HG03575 (cell line): ENCODE data around the gene TMEM219.
"Not testable (repeated sequence)": the region's sequence is repeated elsewhere in the genome, so short reads cannot be mapped to it uniquely, and the experiment has no call there.

Experiments used
- ATAC-seq: cut with Tn5 transposase; IDR thresholded peaks from one replicate; pipeline ENCODE4 v1.9.1; 2021; ENCODE audit not compliant: unreplicated experiment, insufficient number of reproducible peaks, low FRiP score; ENCODE audit errors: extremely low read depth

Gene TMEM219, protein sequence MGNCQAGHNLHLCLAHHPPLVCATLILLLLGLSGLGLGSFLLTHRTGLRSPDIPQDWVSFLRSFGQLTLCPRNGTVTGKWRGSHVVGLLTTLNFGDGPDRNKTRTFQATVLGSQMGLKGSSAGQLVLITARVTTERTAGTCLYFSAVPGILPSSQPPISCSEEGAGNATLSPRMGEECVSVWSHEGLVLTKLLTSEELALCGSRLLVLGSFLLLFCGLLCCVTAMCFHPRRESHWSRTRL

DNA sequence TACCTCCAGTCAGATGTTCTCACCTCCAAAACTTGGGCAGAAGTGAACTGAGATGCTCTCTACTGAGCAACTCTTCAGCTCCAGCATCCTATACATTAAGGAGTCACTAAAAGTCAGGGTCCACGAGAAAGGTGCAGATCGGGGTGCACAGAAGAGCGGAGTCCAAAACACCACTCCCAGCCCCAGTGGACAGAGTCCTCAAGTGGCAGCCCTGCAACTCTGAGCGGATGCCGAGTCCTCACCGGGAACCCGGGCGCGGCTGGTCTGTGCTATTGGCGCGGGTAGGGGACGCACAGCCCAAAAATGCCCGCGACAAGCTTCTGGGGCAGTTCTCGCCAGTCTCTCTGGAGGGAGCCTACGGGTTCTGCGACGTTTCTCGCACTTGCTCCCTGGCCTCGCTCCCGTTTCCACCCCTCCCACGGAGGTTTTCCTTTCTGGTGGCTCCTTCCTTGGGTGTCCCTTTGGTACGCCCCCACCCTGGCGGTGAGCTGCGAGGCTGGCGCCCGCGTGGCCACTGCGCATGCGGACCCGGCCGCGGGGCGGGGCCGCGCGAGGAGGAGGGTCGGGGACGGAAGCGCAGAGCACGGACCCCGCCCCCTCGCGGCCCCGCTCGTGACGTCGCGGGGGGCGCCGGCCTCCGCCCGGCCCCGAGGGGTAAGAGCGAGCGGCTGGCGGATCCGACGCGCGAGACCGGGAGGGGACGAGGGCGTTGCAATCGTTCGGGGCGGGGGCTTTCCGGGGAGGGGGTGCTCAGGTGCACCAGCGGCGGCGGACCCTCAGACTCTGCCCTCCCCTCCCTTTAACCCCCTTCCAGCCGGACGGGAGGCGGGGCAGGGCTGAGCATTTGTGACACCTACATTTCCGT, at the start of gene TMEM219:
Gene TMEM219 (plus strand): TSS at position 601 of the 865 bp plus-strand sequence. CDS start 1,065 bp downstream, outside the sequence.
- no peak for ATAC-seq

DNA sequence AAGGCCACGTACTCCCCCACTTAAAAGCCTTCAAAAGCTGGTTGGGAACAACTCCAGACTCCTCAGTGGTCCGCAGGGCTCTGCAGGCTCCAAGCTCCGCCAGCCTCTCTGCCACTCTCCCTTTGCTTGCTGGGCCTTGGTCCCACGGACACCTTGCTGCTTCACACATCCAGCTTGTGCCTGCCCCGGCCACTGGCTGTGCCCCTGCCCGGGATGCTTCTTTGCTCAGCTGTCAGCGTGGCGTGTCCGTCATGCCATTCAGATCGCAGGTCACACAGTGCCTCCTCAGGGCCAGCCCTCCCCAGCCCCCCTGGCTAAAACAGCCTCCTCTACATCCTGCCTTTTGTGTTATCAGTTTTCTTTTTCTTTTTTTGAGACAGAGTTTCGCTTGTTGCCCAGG, 49.8 kb upstream of the TMEM219 start:
- ATAC-seq, result no peak

DNA sequence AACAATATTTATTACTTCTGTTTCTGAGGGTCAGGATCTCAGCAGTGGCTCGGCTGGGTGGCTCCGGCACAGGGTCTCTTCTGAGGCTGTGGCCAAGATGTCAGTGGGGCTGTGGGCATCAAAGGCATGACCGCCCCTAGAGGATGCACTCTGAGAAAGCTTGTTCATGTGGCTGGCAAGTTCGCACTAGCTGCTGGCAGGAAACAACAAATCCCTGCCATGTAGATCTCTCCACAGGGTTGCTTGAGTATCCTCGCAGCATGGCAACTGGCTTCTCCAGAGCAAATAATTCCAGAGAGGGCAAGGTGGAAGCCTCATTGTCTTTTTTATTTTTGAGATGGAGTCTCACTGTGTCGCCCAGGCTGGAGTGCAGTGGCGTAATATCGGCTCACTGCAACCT, 48.4 kb upstream of the TMEM219 start:
- no peak for ATAC-seq

DNA sequence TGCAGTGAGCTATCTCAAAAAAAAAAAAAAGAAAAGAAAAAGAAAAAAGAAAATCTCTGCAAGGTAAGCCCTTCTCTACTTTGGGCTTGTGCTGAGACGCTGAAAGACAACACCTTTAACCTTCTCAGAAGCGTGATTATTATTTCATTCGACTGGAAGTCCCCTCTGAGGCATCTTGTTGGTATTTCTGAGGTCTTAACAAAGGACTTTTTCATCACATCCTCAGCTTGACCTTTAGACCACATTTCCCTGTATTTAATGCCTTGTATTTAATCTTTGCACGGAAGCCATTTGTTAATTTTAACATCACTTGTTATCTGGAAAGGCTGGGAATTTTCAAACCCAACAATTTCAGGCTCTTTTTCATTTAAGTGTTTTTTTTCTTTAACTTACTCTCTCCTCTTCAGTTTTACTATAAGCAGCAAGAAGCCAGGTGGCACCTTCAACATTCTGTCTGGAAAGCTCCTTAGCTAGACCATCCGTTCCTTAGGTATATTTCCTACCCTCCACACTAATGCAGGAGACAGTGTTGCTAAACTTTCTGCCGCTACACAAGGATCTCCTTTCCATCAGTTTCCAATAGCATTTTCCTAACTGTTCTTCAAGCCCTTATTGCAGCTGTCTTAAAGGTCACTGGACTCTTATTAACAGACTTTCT, 46.2 kb upstream of the TMEM219 start:
- no peak for ATAC-seq

DNA sequence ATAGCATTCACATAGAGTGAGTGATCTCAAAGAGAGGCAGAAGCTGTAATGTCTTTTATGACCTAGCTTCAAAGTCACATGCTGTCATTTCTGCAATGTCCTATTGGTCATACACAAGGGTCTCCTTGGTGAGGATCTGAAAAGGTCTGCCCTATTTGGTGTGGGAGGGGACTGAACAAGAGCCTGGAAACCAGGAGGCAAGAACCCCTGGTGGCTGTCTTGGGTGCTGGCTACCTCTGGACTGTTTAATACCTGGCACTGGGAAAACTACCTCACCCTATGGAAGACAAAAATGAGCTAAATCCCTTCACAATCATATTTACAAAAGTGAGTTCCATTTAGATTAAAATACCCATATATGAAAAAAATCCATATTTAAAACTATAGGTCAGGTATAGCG, 44.9 kb upstream of the TMEM219 start:
- no peak for ATAC-seq

DNA sequence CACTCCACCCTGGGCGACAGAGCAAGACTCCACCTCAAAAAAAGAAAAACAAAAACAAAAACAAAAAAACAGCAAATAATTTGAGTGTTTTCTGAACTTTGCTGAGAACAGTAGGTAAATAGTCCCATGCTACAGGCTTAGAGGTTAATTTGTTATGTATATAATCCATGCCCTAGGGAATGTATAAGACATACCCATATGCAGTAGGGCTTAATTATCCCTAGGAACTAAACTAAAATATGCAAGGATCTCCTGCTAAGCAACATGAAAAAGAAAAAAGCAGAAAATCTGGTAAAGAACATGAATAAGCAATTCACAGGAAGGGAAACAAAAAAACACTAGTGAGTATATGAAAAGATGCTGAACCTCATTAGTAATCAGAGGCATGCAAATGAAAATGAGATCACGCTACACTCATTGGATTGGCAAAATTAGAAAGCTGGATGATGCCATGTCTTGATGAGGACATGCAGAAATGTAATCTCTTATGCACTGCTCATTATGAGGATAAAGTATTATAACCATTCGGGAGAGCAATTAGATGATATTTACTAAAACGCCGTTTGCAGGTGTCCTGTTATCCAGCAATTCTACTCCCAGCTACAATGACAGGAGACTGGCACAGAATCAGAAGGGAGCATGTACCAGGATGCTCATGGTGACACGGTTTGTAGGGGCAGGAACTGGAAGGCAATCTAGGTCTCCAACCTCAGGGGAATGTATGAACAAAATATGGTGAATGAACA, 41.4 kb upstream of the TMEM219 start:
- ATAC-seq, result no peak

DNA sequence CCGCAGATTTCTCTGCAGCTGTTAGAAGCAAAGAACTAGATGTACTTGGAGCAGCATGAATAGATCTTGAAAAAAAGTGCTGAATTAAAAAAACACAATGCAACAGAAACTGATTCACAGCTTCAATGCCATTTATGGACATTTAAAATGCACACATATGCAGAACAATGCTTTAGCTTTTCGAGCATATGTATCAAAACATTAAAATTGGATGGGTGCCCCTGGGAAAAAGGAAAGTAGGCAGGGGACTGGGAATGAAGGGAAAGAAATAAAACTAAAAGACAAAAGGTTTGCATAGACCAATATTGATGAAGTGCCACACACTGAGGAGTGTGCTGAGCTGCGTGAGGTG, 40.9 kb upstream of the TMEM219 start:
- no peak for ATAC-seq

DNA sequence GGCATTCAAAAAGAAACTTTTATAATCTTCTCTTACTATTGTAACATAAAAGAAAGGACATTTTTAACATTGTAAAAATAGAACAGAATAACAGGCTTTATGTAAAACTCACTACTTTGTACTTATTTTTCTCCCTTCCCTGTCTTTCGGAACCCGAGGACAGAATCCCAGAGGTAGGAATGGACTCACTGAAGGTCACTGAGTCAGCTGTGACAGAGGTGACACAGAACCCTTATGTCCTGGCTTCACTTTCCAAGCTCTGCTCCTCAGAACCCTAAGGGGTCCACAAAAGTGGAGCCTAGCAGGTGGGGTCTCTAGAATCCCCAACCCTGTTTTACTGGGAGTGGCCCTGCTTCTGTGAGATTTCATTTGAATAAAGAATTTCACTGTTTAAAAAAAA, 39.6 kb upstream of the TMEM219 start:
- no peak for ATAC-seq

DNA sequence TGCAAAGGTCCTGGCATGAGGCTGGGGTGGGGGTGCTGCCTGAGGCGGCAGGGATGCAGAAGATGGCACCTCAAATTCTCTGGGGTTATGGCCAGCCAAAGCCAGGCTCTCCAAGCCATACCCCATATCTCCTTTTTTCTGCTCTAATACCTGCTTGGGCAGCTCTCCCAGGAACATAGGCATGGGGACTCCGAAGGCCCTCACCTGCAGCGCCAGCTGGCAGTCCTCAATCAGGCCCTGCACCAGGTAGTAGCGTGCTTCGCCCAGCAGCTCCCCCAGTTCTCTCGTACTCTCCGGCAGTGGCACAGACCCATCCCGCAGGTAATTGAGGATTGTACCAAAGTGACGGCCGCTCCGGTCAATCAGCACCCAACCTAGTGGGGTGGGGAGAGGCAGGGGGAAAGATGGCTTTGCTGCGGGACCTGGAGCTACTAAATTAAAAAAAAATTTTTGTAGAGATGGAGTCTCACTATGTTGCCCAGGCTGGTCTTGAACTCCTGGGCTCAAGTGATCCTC, 38.8 kb upstream of the TMEM219 start:
- no peak for ATAC-seq

DNA sequence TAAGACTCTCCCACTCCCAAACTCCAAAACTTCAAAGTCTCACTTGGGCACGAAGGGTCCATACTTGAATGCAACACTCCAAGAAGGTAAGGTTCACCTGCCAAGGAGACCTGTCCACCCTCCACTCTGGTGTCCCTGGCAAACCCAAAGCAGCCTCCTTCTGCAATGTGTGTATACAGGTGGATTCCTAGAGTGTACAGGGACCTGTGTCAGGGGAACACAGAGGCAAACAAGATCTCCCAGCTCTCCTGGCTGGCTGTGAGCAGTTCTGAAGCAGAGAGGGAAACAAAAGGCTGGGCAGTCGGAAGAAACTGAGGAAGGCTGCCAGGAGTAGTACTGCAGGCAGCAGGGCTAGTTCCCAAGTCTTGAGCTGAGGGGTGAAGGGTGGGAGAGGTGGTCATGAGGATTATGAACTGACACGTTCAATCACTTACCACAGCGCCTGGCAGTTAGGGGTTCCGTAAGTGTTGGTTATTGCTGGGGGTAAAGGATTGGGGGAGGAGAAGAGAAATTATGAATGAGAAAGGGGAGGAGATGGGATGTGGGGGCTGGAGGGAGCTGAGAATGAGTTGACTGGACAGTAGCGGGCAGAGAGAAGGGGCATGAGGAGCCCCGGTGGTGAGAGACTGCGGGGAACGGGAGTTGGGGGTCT, 36.6 kb upstream of the TMEM219 start:
- ATAC-seq, result no peak

DNA sequence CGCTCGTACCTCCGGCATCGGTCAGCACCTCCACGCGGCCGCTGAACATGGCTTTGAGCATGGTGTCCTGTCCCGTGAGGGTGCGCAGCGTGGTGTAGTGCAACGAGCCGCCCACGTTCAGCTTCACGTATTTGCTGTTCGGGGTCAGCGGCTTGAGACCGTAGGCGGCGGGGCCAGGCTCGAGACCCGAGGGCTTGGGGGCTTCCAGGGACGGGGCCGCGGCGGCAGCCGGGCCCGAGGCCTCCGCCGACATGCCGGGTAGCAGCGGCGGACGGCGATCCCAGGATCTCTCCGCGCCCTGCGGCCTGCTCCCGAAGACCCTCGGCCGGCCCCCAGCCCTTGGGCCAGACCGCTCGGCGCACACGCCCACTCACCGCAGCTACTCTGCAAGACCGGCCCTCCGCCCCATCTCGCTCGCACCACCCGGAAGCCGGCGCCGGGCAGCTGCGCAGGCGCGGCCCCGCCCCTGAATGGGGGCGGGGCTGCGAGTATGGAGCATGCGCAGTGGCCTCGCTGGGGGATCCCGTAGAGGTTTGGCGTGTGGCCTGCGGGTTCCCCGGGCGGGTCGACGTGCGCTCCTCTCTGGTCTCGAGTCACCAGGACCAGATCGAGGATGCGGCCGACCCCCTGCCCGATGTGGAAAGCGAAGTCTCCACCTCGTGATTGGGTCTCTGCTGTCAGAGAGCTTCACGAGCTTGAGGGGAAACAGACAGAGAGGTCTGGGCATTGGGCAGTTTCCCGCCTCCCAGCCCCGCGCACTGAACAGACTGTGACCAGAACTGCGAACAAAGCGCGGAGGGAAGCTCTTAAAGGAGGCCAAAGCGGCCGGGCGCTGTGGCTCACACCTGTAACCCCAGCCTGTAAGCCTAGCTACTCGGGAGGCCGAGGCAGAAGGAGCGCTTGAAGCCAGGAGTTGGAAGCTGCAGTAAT, 35.8 kb upstream of the TMEM219 start, which contains the start of gene KCTD13:
Gene KCTD13 (minus strand): TSS at position 446 of the 930 bp plus-strand sequence. CDS start 193 bp downstream, at position 253.
- ATAC-seq, result no peak

DNA sequence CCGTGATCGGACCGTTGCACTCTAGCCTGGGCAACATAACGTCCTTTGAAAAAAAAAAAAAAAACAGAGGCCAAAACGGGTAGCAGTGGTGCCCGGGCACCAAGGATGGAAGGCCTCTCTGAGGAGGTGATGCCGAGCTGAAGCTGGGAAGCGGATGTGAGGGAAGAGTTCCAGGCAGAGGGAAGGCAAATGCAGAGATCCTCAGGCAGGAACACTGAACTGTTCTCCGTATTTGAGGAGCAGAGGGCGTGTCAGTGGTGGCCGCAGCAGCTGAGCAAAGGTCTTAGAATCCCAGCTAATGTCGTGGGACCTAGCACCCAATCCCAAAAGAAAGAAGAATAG, 35.2 kb upstream of the TMEM219 start:
- no peak for ATAC-seq

DNA sequence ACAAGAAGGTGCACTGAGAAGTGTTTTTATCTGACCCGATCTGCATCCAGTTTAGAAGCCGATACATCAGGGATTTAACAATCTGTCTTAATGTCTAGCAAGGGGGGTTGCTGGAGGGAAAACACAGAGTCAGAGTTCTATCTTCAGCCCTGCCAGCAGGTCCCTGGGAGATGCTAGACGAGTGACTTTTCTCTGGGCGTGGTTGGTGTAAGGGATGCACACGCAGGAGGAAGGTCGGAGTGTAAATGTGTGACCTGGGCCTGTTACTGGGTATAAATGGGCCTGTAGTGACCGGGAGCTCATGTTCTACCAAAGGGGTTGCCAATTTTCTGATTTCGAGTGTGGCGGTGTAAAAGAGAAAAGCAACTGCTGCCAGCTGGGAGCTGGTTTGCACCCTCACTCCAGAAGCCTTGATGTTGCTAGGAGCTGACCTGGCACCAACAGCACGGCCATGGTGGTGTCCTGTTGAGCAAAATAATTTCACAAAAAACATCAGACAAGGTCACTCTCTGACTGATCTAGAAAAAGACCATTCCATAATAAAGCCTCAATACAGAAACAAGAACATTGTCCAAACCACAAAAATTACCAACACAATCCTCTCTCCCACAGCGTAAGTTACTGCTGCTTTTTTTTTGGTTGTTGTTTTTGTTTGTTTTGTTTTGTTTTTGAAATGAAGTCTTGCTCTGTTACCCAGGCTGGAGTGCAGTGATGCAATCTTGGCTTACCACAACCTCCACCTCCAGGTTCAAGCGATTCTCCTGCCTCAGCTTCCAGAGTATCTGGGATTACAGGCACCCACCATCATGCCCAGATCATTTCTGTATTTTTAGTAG, 34.6 kb upstream of the TMEM219 start:
- ATAC-seq, result no peak

DNA sequence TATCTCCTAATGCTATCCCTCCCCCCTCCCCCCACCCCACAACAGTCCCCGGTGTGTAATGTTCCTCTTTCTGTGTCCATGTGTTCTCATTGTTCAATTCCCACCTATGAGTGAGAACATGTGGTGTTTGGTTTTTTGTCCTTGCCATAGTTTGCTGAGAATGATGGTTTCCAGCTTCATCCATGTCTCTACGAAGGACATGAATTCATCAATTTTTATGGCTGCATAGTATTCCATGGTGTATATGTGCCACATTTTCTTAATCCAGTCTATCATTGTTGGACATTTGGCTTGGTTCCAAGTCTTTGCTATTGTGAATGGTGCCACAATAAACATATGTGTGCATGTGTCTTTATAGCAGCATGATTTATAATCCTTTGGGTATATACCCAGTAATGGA, 30.1 kb upstream of the TMEM219 start:
- not testable (repeated sequence) for ATAC-seq

DNA sequence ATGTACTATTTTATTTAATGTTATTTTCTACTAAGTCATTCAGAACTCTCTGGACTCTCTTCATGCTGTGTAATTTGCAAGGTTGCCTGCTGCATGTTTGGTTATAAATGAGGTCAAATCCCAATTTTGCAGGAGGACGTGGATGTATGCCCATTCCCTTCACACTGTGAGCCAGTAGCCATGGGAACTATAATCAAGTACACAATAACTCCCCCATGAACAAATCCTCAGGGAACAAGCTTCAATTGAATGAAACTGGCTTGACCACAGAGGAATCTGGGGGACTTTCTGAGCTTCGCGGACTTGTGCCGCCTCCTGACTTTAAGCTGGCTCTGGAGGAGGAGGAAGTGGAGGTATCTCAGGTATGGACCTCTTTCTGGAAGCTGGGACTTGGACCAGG, 21.2 kb upstream of the TMEM219 start:
- ATAC-seq, result no peak

DNA sequence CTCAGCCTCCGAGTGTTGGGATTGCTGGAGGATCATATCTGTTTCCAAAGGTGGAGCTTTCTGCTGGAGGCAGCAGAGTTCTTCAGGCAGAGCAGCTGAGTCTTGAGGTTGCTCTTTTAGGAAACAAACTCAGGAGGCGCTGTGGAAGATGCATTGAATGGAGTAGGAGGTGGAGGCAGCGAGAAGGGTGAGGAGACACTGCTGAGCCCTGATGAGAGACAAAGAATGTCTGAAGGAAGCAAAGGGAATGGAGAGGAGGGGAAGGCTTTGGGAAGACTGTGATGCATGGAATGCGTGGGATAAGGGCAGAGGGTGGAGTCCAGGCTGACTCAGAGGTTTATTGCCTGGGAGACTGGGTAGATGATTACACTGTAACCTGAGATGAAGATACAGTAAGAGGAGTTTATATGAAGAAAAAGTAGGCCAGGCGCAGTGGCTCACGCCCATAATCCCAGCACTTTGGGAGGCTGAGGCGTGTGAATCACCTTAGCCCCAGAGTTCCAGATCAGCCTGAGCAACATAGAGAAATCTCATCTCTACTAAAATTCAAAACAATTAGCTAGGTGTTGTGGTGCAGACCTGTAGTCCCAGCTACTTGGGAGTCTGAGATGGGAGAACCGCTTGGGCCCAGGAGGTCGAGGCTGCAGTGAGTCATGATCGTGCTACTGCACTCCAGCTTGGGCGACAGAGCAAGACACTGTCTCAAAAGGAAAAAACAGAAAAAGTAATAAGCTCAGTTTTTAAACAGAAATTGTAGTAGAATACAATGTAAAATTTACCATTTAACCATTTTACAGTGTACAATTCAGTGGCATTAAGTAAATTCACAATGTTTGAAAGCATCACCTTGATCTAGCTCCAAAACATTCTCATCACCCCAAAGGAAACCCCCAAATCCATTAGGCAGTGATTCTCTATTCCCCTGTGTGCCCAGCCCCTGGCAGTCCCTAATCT, 17.8 kb upstream of the TMEM219 start:
- no peak for ATAC-seq
